Coronary artery (tissue), 2 donors: ENCODE results near the gene STK32C.

ENCODE experiments used
- DNase-seq: peaks from one replicate; pipeline ENCODE4 v3.0.0-alpha.2; 2017; ENCODE audit warnings: low spot score
- H3K27ac ChIP-seq, 2 donors: fragments of 200-600 bp; sonication (generic); one replicate each; pipeline ENCODE4 v1.5.1; 2016 to 2019
- H3K4me3 ChIP-seq: fragments of 200-600 bp; sonication (generic); 2 replicates; pipeline ENCODE4 v1.5.1; 2016; ENCODE audit warnings: mild to moderate bottlenecking, moderate library complexity
- TF ChIP-seq, protein P1 (sequence below): fragments of 200-600 bp; sonication (generic); IDR thresholded peaks from one replicate; pipeline ENCODE4 v1.5.1; 2019; ENCODE audit warnings: antibody characterized with exemption

Gene STK32C

GRCh38 chr10:132266594-132267161, 41.1 kb downstream of the STK32C start:
- no peak overlapping the region for H3K27ac ChIP-seq
- DNase-seq: no peak
- no peak overlapping the region for H3K4me3 ChIP-seq
- TF ChIP-seq, protein P1, sequence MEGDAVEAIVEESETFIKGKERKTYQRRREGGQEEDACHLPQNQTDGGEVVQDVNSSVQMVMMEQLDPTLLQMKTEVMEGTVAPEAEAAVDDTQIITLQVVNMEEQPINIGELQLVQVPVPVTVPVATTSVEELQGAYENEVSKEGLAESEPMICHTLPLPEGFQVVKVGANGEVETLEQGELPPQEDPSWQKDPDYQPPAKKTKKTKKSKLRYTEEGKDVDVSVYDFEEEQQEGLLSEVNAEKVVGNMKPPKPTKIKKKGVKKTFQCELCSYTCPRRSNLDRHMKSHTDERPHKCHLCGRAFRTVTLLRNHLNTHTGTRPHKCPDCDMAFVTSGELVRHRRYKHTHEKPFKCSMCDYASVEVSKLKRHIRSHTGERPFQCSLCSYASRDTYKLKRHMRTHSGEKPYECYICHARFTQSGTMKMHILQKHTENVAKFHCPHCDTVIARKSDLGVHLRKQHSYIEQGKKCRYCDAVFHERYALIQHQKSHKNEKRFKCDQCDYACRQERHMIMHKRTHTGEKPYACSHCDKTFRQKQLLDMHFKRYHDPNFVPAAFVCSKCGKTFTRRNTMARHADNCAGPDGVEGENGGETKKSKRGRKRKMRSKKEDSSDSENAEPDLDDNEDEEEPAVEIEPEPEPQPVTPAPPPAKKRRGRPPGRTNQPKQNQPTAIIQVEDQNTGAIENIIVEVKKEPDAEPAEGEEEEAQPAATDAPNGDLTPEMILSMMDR: no peak

- TF ChIP-seq, protein P1: no peak
- Histone ChIP-seq H3K4me3 (no peak overlapping the region), H3K27ac (no peak overlapping the region)
- no peak for DNase-seq
These were observed 41.8 kb downstream of the STK32C start for GRCh38 chr10:132265890-132266496.

DNA sequence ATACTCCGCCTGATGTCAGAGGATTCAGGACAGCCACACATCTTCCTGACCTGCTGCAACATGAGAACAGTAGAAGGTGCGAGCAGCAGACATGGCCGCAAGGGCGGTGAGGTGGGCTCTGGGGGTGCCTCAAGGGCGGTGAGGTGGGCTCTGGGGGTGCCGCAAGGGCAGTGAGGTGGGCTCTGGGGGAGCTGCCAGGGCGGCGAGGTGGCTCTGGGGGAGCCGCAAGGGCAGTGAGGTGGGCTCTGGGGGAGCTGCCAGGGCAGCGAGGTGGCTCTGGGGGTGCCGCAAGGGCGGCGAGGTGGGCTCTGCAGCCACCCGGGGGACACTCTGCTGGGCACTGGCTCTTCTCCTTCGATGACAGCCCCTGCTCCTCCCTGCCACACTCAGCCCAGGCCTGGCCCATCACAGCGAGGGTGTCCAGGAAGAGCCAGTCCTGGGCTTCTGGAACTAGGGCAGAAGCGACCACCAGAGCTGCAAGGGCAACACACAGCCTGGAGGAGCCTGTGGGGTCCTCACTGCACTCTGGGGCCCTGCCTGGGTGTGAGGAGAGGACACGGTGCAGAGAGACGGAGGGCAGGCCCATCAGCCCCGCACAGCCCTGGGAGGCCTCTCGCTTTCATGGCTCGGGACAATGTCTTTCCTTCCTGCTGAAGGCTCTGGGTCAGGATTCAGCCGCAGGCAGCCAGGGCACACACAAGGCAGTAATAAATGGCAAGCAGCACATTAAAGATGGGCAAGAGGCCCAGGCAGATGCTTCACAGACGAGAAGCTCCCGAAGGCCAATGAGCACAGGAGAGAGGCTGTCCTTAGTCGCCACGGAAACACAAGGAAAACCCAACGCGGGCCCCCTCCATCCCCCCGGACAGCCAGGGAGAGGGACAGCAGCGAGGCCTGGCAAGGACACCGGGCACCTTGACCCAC, 42.5 kb downstream of the STK32C start:
- TF ChIP-seq, protein P1: no peak
- Histone ChIP-seq H3K27ac (no peak overlapping the region), H3K4me3 (no peak overlapping the region)
- DNase-seq: no peak

DNA sequence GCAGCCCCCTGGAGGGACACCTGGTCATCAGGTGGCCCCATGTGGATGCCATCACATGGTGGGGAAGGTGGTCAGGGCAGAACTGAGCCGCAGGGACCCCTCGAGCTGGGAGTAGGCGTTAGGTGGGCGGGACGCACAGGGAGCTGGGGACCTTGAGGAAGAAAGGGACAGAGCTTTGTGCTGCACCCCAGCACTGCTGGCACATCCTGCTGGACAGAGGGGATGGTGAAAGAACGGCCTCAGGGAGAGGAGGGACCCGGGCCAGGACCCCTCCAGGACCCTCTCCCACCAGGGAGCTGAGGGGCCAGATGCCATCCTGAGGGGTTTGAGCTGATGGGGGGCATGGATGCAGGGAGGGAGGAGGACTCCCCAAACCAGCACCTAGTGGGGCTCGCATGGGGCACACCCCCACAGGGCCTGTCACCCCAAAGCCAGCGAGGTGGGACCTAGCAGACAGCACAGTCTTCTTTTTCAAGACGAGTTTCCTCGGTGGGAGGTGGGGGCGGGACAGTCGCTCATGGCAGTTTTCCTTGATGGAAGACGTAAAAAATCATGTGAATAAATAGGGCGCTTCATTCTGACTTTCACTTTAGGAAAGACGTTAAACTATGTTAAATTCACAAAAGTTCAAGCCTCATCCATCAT, 43.3 kb downstream of the STK32C start:
- TF ChIP-seq, protein P1: no peak
- no peak for DNase-seq
- no peak overlapping the region for H3K4me3 ChIP-seq
- no peak overlapping the region for H3K27ac ChIP-seq

- no peak overlapping the region for H3K27ac ChIP-seq
- TF ChIP-seq, protein P1: no peak
- no peak overlapping the region for H3K4me3 ChIP-seq
- no peak for DNase-seq
These were observed 43.9 kb downstream of the STK32C start for GRCh38 chr10:132263866-132264265.

GRCh38 chr10:132259702-132260482, 47.9 kb downstream of the STK32C start:
- no peak overlapping the region for H3K27ac ChIP-seq
- DNase-seq: no peak
- H3K4me3 ChIP-seq: no peak overlapping the region
- TF ChIP-seq, protein P1: no peak
